GM12878 (cell line): ENCODE measurements around the gene IRF2BPL. TPM values are rescaled to one million over a fixed set of nuclear protein-coding genes. Genes with fewer than 3 reads are reported as not detected.

Experiments used
- ATAC-seq: fragments of 200-7000 bp; cut with Tn5 transposase; 3 replicates; pipeline ENCODE4 v1.9.1; 2020; ENCODE audit warnings: mild to moderate bottlenecking, moderate library complexity
- Bru-seq: library from RNA; stranded (reverse); fragments of 400-500 nt; gene quantifications from one replicate; lab custom pipeline; 2021; lab: Mats Ljungman, UMichigan
- BruChase-seq, 2 experiments: library from RNA; stranded (reverse); fragments of 400-500 nt; gene quantifications; one replicate each; lab custom pipeline; 2021; lab: Mats Ljungman, UMichigan
- BruUV-seq: library from RNA; stranded (reverse); fragments of 400-500 nt; replicated peaks from 2 replicates; lab custom pipeline; 2021; lab: Mats Ljungman, UMichigan
- CTCF ChIA-PET: fragments of 300-600 bp; sonication (Branson Sonifier 250); formaldehyde crosslinking; extraction: SDS; loops from one replicate; lab custom pipeline; 2021; ENCODE audit warnings: inconsistent platforms; lab: Yijun Ruan, JAX
- POLR2A ChIA-PET: fragments of 350-600 bp; formaldehyde crosslinking; extraction: SDS; loops from one replicate; lab custom pipeline; 2021; ENCODE audit warnings: inconsistent platforms; lab: Charles Lee
- RAD21 ChIA-PET: fragments of 300-600 bp; sonication (Branson Sonifier 250); formaldehyde crosslinking; loops from one replicate; lab custom pipeline; 2023; ENCODE audit warnings: antibody characterized with exemption; ENCODE audit not compliant: unreplicated experiment; lab: Charles Lee
- SMC1A ChIA-PET: fragments of 300-600 bp; sonication (Branson Sonifier 250); formaldehyde crosslinking; loops from one replicate; lab custom pipeline; 2023; ENCODE audit not compliant: unreplicated experiment, uncharacterized antibody; lab: Charles Lee
- DNase-seq: peaks from one replicate; pipeline ENCODE4 v3.0.0-alpha.2; 2011; ENCODE audit warnings: low read depth, low spot score
- FAIRE-seq: peaks from 3 replicates; lab custom pipeline; 2011; peaks lifted over from hg19 to GRCh38; lab: Jason Lieb, UNC
- H2AFZ ChIP-seq: 2 replicates; pipeline ENCODE4 v1.6.0; 2011; ENCODE audit warnings: low read depth, low read length, control low read depth; ENCODE audit not compliant: control insufficient read depth
- H3K27ac ChIP-seq: 2 replicates; pipeline ENCODE4 v1.5.1; 2011; ENCODE audit warnings: control low read depth; ENCODE audit not compliant: control insufficient read depth, insufficient read depth
- H3K27me3 ChIP-seq, 2 experiments: replicated peaks in 1 of 2; 2 replicates each; pipeline versions ENCODE4 v1.6.0 to v1.6.1; 2011; ENCODE audit warnings: low read length in 1 of 2; ENCODE audit not compliant: control insufficient read depth in 2 of 2, insufficient read depth in 2 of 2
- H3K36me3 ChIP-seq, 2 experiments: 2 replicates each; pipeline ENCODE4 v1.5.1; 2011; ENCODE audit warnings: low read length in 1 of 2; ENCODE audit not compliant: control insufficient read depth in 2 of 2, insufficient read depth in 2 of 2
- H3K4me1 ChIP-seq: 2 replicates; pipeline ENCODE4 v1.6.1; 2011; ENCODE audit warnings: mild to moderate bottlenecking, low read length, moderate library complexity, mixed read lengths; ENCODE audit not compliant: control insufficient read depth, insufficient read depth
- H3K4me2 ChIP-seq: 2 replicates; pipeline ENCODE4 v1.6.0; 2011; ENCODE audit warnings: control low read depth; ENCODE audit not compliant: control insufficient read depth, insufficient read depth
- H3K4me3 ChIP-seq: fragments of 200-600 bp; sonication (generic); 2 replicates; pipeline ENCODE4 v1.5.1; 2016
- H3K79me2 ChIP-seq: 2 replicates; pipeline ENCODE4 v1.6.0; 2011; ENCODE audit warnings: low read length; ENCODE audit not compliant: control insufficient read depth, insufficient read depth
- H3K9ac ChIP-seq: 2 replicates; pipeline ENCODE4 v1.8.0; 2011; ENCODE audit warnings: low read length, control low read depth, mixed read lengths; ENCODE audit not compliant: control insufficient read depth, insufficient read depth
- H3K9me3 ChIP-seq: replicated peaks from 3 replicates; pipeline ENCODE4 v1.5.1; 2011; ENCODE audit warnings: mild to moderate bottlenecking, low read length; ENCODE audit not compliant: control insufficient read depth, insufficient read depth
- H4K20me1 ChIP-seq: 2 replicates; pipeline ENCODE4 v1.6.0; 2011; ENCODE audit not compliant: control insufficient read depth, insufficient read depth
- ATF7 ChIP-seq: fragments of 450-650 bp; IDR thresholded peaks from 2 replicates; pipeline ENCODE4 v1.6.1; 2016; ENCODE audit warnings: low read depth, mild to moderate bottlenecking
- CBX5 ChIP-seq: sonication (generic); IDR thresholded peaks from 2 replicates; pipeline ENCODE4 v1.6.1; 2016; ENCODE audit warnings: low read depth, moderate library complexity, mild to moderate bottlenecking, inconsistent platforms
- CHD1 ChIP-seq: IDR thresholded peaks from 2 replicates; pipeline ENCODE4 v1.6.1; 2012; ENCODE audit warnings: low read depth, low read length, improper control_type of control experiment
- CHD4 ChIP-seq: fragments of 200-600 bp; sonication (generic); IDR thresholded peaks from 2 replicates; pipeline ENCODE4 v1.6.1; 2016; ENCODE audit warnings: mild to moderate bottlenecking
- CREB1 ChIP-seq: IDR thresholded peaks from 2 replicates; pipeline ENCODE4 v1.6.1; 2012; ENCODE audit warnings: low read depth, mild to moderate bottlenecking, inconsistent platforms
- EGR1 ChIP-seq, 2 experiments: IDR thresholded peaks; 1 replicate in 1 of 2; 2 replicates in 1 of 2; pipeline ENCODE4 v1.6.1; 2011 to 2012; ENCODE audit warnings: low read depth in 2 of 2, low read length in 2 of 2, borderline replicate concordance in 1 of 2, mild to moderate bottlenecking in 1 of 2, moderate library complexity in 1 of 2
- MYB ChIP-seq: fragments of 150-350 bp; IDR thresholded peaks from 2 replicates; pipeline ENCODE4 v1.6.1; 2014; ENCODE audit warnings: mild to moderate bottlenecking, low read depth, low read length, borderline replicate concordance
- NRF1 ChIP-seq: conservative IDR thresholded peaks from 2 replicates; pipeline ENCODE4 v1.6.1; 2011; ENCODE audit warnings: mild to moderate bottlenecking, low read depth, low read length, improper control_type of control experiment
- POLR2A ChIP-seq: IDR thresholded peaks from 2 replicates; pipeline ENCODE4 v1.6.1; 2011; ENCODE audit warnings: low read depth, mild to moderate bottlenecking, low read length
- RUNX3 ChIP-seq: IDR thresholded peaks from 2 replicates; pipeline ENCODE4 v1.6.1; 2012; ENCODE audit warnings: low read length, inconsistent platforms
- TBL1XR1 ChIP-seq: IDR thresholded peaks from 2 replicates; pipeline ENCODE4 v1.6.1; 2012; ENCODE audit warnings: low read depth, low read length, improper control_type of control experiment
- YY1 ChIP-seq: IDR thresholded peaks from 2 replicates; pipeline ENCODE4 v1.6.1; 2011; ENCODE audit warnings: low read depth, mild to moderate bottlenecking, low read length
- WGBS: methylation state at CpG from one replicate; pipeline ENCODE4 v1.1.6; 2016; ENCODE audit warnings: low lambda C conversion rate; ENCODE audit not compliant: insufficient replicate concordance, insufficient coverage; ENCODE audit errors: missing lambda C conversion rate; 5-methylcytosine and 5-hydroxymethylcytosine counted together
- in situ Hi-C: fragments of 300-500 bp; cut with MboI; formaldehyde crosslinking; loops from 9 replicates; pipeline ENCODE4 v1.14.3; 2018; ENCODE audit warnings: mixed read lengths
- intact Hi-C: fragments of 100-400 bp; cut with micrococcal nuclease; formaldehyde crosslinking; loops from one replicate; pipeline ENCODE4 v1.14.2; 2022; ENCODE audit not compliant: unreplicated experiment
- long read RNA-seq, 2 experiments: library from polyadenylated mRNA; unstranded; transcript quantifications; one replicate each; pipeline ENCODE4 v2.0.0, GENCODE V29; 2019 to 2020
- polyA minus RNA-seq, 3 experiments: library from RNA; depleted of rRNA, polyadenylated mRNA; stranded (reverse); fragments of >200 nt; gene quantifications; 2 replicates each; pipeline ENCODE4 v1.2.3, GENCODE V29; 2011
- polyA plus RNA-seq, 11 experiments: library from polyadenylated mRNA; depleted of rRNA in 4 of 11; unstranded in 6 of 11; stranded (reverse) in 5 of 11; fragments of >200 nt; fragmentation: Nextera tagmentation in 4 of 11; fragmentation: Illumina TruSeq in 1 of 11; extraction: Ambion mirVana in 4 of 11; extraction: Trizol in 1 of 11; gene quantifications; 1 replicate in 1 of 11; 2 replicates in 10 of 11; pipeline versions ENCODE4 v1.2.1 to v1.2.3, GENCODE V29; 2011 to 2016; ENCODE audit warnings: inconsistent platforms in 2 of 11, missing spikeins in 2 of 11, low read depth in 1 of 11
- total RNA-seq, 4 experiments: library from RNA; depleted of rRNA in 3 of 4; stranded (reverse); fragments of >200 nt in 3 of 4; fragmentation: Illumina TruSeq in 1 of 4; extraction: Trizol in 1 of 4; gene quantifications; 2 replicates each; pipeline versions ENCODE4 v1.2.1 to v1.2.3, GENCODE V29; 2013 to 2021
- TF ChIP-seq, protein P1 (sequence below): fragments of 450-650 bp; IDR thresholded peaks from 2 replicates; pipeline ENCODE4 v1.6.1; 2017; ENCODE audit warnings: low read depth, mild to moderate bottlenecking, moderate library complexity
- TF ChIP-seq, protein P2 (sequence below): fragments of 450-650 bp; IDR thresholded peaks from 2 replicates; pipeline ENCODE4 v1.6.1; 2018; ENCODE audit warnings: borderline replicate concordance, mild to moderate bottlenecking; ENCODE audit not compliant: partially characterized antibody

IRF2BPL gene
- total RNA-seq (2013; cell fraction: nucleolus; rRNA removed) = 24.2 and 27.6 TPM in 2 replicates
- total RNA-seq (2014; rRNA removed) = 19.1 and 22.8 TPM in 2 replicates
- 2.8 and 3.4 TPM in 2 replicates for total RNA-seq (2014; rRNA removed; fragmentation: Illumina TruSeq; extraction: Trizol)
- 33.3 and 34.5 TPM in 2 replicates for total RNA-seq (2021)
- 3.2 TPM for polyA plus RNA-seq (2011; ENCODE audit: low read depth)
- 8.3 and 9.7 TPM in 2 replicates for polyA plus RNA-seq (2011; rRNA removed)
- 11.4 and 14.5 TPM in 2 replicates for polyA plus RNA-seq (2011; cell fraction: cytosol; rRNA removed)
- polyA plus RNA-seq (2011; cell fraction: nucleus; rRNA removed) = 25.0 and 34.8 TPM in 2 replicates
- polyA plus RNA-seq (2012) = 13.7 and 15.9 TPM in 2 replicates
- 1.6 and 2.9 TPM in 2 replicates for polyA plus RNA-seq (2014; fragmentation: Illumina TruSeq; extraction: Trizol)
- polyA plus RNA-seq (2014; fragmentation: Nextera tagmentation; extraction: Ambion mirVana) = 1 to 10 TPM; 1.2 to 1.9 TPM
- polyA plus RNA-seq (2014; rRNA removed) = 11.6 and 14.4 TPM in 2 replicates
- 1 to 10 TPM; 1.4 to 2.3 TPM for polyA plus RNA-seq (2016; fragmentation: Nextera tagmentation; extraction: Ambion mirVana)
- 7.2 and 13.4 TPM in 2 replicates for polyA minus RNA-seq (2011; rRNA and poly(A)+ RNA removed)
- 19.1 and 23.4 TPM in 2 replicates for polyA minus RNA-seq (2011; cell fraction: cytosol; rRNA and poly(A)+ RNA removed)
- 16.6 and 29.0 TPM in 2 replicates for polyA minus RNA-seq (2011; cell fraction: nucleus; rRNA and poly(A)+ RNA removed)
- Bru-seq, nascent RNA = percentile 88 among the genes with signal in this experiment
- BruChase-seq, experiment 1, labeled RNA remaining after a 6-hour chase = percentile 79 among the genes with signal in this experiment
- BruChase-seq, experiment 2, labeled RNA remaining after a 2-hour chase = percentile 96 among the genes with signal in this experiment
- long read RNA-seq, experiment 1, full-length matches to known transcripts = 3 of 3 reads
- long read RNA-seq, experiment 1, partial matches to known transcripts = 0 of 3 reads
- long read RNA-seq, experiment 1, other reads (novel, unspliced or antisense) = 0 of 3 reads
- long read RNA-seq, experiment 2, full-length matches to known transcripts = 1 of 1 reads
- long read RNA-seq, experiment 2, partial matches to known transcripts = 0 of 1 reads
- long read RNA-seq, experiment 2, other reads (novel, unspliced or antisense) = 0 of 1 reads

GRCh38 chr14:77028384-77029231 lies at the start of gene IRF2BPL:
IRF2BPL (minus strand) TSS chr14:77028708; CDS start chr14:77027792, 916 bp downstream.
- Histone ChIP-seq H3K36me3 (peaks cover 4 to 7% of the 10 kb centered on the region in 2 experiments; a peak in 3 of 4 replicates), H3K4me1 (peaks cover 38% of the 10 kb centered on the region), H3K79me2 (peaks cover 45% of the 10 kb centered on the region), H2AFZ (peak within 1 kb of the TSS; percentile 61), H3K9ac (peak within 1 kb of the TSS; percentile 94), H3K4me3 (peak within 1 kb of the TSS; percentile 81), H3K27me3 (no peaks in the 10 kb centered on the region), H3K4me2 (peak within 1 kb of the TSS; percentile 82), H3K27ac (peak within 1 kb of the TSS; percentile 98), H4K20me1 (no peaks in the 10 kb centered on the region), H3K9me3 (no peaks in the 10 kb centered on the region)
- FAIRE-seq = peak; percentile 93
- BruUV-seq = no TSS peak
- under 1% methylated on average over 74 of the region's 84 CpGs for WGBS
- intact Hi-C loops (loop anchor here (1.0 to 2.0 kb wide), 2 partner anchors 24 to 67 kb away; no protein-coding TSS in a partner anchor), in situ Hi-C loops (no loop called here)
- CTCF ChIA-PET = interaction anchor here (0.7 to 3.3 kb wide), 22 partner anchors 8 to 154 kb away, joined by 3 to 25 read pairs (median 6); no protein-coding TSS in a partner anchor
- DNase-seq = peak; percentile 87
- SMC1A ChIA-PET = interaction anchor here (0.9 to 11.2 kb wide), 15 partner anchors 9 to 115 kb away, joined by 3 to 133 read pairs (median 6); no protein-coding TSS in a partner anchor
- POLR2A ChIA-PET = interaction anchor here (0.6 to 10.5 kb wide), 25 partner anchors 8 to 585 kb away, joined by 3 to 151 read pairs (median 5); no protein-coding TSS in a partner anchor
- peak; percentile 61 for ATAC-seq
- RAD21 ChIA-PET = interaction anchor here (0.5 to 4.6 kb wide), 33 partner anchors 9 to 1466 kb away, joined by 3 to 101 read pairs (median 4); no protein-coding TSS in a partner anchor
- TF ChIP-seq RUNX3 = 0 out of 2 replicates have a peak, but pooled peaks have one; percentile 5
- peak; percentile 31; the same call in 1 of the 2 replicates for TF ChIP-seq TBL1XR1
- TF ChIP-seq CHD1 = peak; percentile 51; the same call in 1 of the 2 replicates
- TF ChIP-seq CBX5 = 0 out of 2 replicates have a peak, but pooled peaks have one; percentile 23
- peak; percentile 76 for TF ChIP-seq NRF1
- no peak for TF ChIP-seq MYB
- peak; percentile 83 for TF ChIP-seq POLR2A
- TF ChIP-seq, protein P1, sequence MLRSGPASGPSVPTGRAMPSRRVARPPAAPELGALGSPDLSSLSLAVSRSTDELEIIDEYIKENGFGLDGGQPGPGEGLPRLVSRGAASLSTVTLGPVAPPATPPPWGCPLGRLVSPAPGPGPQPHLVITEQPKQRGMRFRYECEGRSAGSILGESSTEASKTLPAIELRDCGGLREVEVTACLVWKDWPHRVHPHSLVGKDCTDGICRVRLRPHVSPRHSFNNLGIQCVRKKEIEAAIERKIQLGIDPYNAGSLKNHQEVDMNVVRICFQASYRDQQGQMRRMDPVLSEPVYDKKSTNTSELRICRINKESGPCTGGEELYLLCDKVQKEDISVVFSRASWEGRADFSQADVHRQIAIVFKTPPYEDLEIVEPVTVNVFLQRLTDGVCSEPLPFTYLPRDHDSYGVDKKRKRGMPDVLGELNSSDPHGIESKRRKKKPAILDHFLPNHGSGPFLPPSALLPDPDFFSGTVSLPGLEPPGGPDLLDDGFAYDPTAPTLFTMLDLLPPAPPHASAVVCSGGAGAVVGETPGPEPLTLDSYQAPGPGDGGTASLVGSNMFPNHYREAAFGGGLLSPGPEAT = no peak
- peak in 1 of 2 experiments; percentile 49; a peak in 2 of 3 replicates for TF ChIP-seq EGR1 (IDR thresholded peaks at IDR 0.05; ENCODE audit: borderline replicate concordance in 1 of 2, low read depth in 2 of 2, low read length in 2 of 2)
- peak; percentile 37; the same call in 1 of the 2 replicates for TF ChIP-seq YY1
- peak; percentile 95 for TF ChIP-seq ATF7
- TF ChIP-seq, protein P2, sequence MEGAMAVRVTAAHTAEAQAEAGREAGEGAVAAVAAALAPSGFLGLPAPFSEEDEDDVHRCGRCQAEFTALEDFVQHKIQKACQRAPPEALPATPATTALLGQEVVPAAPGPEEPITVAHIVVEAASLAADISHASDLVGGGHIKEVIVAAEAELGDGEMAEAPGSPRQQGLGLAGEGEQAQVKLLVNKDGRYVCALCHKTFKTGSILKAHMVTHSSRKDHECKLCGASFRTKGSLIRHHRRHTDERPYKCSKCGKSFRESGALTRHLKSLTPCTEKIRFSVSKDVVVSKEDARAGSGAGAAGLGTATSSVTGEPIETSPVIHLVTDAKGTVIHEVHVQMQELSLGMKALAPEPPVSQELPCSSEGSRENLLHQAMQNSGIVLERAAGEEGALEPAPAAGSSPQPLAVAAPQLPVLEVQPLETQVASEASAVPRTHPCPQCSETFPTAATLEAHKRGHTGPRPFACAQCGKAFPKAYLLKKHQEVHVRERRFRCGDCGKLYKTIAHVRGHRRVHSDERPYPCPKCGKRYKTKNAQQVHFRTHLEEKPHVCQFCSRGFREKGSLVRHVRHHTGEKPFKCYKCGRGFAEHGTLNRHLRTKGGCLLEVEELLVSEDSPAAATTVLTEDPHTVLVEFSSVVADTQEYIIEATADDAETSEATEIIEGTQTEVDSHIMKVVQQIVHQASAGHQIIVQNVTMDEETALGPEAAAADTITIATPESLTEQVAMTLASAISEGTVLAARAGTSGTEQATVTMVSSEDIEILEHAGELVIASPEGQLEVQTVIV = no peak
- TF ChIP-seq CREB1 = peak; percentile 90
- no peak for TF ChIP-seq CHD4
